ENCODE measurements around the gene ARID5B. TPM values are rescaled to one million over a fixed set of nuclear protein-coding genes. Genes with fewer than 3 reads are reported as not detected.

Gene ARID5B
- polyA plus RNA-seq, 1 donor from 2014 or later = 2.1 TPM

DNA sequence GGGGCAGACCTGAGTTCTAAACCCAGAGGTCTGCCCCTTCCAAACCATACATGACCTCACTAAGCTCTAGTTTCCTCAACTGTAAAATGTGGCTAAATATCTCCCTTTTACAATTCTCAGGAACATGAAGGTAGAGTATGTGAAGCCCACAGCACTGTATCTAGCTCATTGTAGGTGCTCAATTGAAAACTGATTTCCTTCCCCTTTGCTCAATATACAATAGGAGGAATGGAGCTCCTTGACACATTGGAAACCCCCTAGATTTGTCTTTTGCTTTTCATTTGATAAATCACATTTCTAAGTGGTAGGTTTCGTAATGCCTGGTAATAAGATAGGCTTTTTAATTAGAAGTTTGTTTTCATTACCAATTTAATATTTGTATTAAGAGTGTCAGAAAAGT is 153.3 kb downstream of the ARID5B start:
- H3K79me2 ChIP-seq (replicated peaks; ENCODE audit: insufficient read depth, low read length) = no peaks in the 10 kb centered on the region
- no peaks in the 10 kb centered on the region for H3K36me3 ChIP-seq (ENCODE audit: insufficient read depth, low read length)
- TF ChIP-seq, protein P1, sequence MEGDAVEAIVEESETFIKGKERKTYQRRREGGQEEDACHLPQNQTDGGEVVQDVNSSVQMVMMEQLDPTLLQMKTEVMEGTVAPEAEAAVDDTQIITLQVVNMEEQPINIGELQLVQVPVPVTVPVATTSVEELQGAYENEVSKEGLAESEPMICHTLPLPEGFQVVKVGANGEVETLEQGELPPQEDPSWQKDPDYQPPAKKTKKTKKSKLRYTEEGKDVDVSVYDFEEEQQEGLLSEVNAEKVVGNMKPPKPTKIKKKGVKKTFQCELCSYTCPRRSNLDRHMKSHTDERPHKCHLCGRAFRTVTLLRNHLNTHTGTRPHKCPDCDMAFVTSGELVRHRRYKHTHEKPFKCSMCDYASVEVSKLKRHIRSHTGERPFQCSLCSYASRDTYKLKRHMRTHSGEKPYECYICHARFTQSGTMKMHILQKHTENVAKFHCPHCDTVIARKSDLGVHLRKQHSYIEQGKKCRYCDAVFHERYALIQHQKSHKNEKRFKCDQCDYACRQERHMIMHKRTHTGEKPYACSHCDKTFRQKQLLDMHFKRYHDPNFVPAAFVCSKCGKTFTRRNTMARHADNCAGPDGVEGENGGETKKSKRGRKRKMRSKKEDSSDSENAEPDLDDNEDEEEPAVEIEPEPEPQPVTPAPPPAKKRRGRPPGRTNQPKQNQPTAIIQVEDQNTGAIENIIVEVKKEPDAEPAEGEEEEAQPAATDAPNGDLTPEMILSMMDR (IDR thresholded peaks at IDR 0.05; ENCODE audit: poor library complexity, severe bottlenecking) = no peak
- TF ChIP-seq MXI1 (conservative IDR thresholded peaks at IDR 0.05; ENCODE audit: poor library complexity, severe bottlenecking) (no peak), SMC3 (conservative IDR thresholded peaks at IDR 0.05; ENCODE audit: poor library complexity) (no peak), EP300 (conservative IDR thresholded peaks at IDR 0.05; ENCODE audit: poor library complexity, severe bottlenecking) (no peak), TAF1 (IDR thresholded peaks at IDR 0.05; ENCODE audit: low read depth) (no peak), POLR2AphosphoS5 (IDR thresholded peaks at IDR 0.05) (no peak)
- TF ChIP-seq, protein P2, sequence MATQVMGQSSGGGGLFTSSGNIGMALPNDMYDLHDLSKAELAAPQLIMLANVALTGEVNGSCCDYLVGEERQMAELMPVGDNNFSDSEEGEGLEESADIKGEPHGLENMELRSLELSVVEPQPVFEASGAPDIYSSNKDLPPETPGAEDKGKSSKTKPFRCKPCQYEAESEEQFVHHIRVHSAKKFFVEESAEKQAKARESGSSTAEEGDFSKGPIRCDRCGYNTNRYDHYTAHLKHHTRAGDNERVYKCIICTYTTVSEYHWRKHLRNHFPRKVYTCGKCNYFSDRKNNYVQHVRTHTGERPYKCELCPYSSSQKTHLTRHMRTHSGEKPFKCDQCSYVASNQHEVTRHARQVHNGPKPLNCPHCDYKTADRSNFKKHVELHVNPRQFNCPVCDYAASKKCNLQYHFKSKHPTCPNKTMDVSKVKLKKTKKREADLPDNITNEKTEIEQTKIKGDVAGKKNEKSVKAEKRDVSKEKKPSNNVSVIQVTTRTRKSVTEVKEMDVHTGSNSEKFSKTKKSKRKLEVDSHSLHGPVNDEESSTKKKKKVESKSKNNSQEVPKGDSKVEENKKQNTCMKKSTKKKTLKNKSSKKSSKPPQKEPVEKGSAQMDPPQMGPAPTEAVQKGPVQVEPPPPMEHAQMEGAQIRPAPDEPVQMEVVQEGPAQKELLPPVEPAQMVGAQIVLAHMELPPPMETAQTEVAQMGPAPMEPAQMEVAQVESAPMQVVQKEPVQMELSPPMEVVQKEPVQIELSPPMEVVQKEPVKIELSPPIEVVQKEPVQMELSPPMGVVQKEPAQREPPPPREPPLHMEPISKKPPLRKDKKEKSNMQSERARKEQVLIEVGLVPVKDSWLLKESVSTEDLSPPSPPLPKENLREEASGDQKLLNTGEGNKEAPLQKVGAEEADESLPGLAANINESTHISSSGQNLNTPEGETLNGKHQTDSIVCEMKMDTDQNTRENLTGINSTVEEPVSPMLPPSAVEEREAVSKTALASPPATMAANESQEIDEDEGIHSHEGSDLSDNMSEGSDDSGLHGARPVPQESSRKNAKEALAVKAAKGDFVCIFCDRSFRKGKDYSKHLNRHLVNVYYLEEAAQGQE (IDR thresholded peaks at IDR 0.05; ENCODE audit: borderline replicate concordance) = no peak
- no peaks in the 10 kb centered on the region for H3K9me2 ChIP-seq (ENCODE audit: insufficient read depth, low read length)
- H2AFZ ChIP-seq (ENCODE audit: low read depth, low read length) = no peak overlapping the region
- no peak overlapping the region for H3K4me2 ChIP-seq (ENCODE audit: low read length)
- H3K9ac ChIP-seq (ENCODE audit: low read length) = no peak overlapping the region
- H4K20me1 ChIP-seq (ENCODE audit: insufficient read depth) = no peaks in the 10 kb centered on the region
- H3F3A ChIP-seq (ENCODE audit: insufficient read depth, low read length, poor library complexity, severe bottlenecking) = no peaks in the 10 kb centered on the region
- no peak overlapping the region for H3K4me3 ChIP-seq (ENCODE audit: low read length)
- H3K9me3 ChIP-seq (ENCODE audit: low read length) = no peaks in the 10 kb centered on the region
- H3K27ac ChIP-seq (ENCODE audit: low read length) = no peak overlapping the region
- H3K27me3 ChIP-seq (ENCODE audit: insufficient read depth, low read depth, low read length) = no peaks in the 10 kb centered on the region

DNA sequence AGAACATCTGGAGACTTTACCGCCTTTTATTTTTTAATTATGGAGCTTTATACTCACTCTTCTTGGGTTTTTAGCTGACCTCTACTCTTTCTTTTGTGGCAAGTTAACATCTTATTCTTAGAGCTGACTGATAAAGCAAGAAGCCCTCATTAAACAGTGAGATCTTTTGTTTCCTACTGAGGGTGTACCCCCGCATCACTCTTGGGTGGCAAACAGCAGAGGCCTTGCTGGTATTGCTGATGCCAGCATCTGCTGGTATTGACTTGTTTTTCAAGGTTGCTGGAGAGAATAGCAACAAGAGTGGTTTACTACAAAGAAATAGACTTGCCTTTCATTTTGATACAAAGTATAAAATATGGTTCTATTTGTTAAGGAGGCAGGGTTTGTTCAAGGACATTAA is 154.7 kb downstream of the ARID5B start:
- H2AFZ ChIP-seq (ENCODE audit: low read depth, low read length) = no peak overlapping the region
- H3K4me3 ChIP-seq (ENCODE audit: low read length) = no peak overlapping the region

More for the DNA sequence above, 154.7 kb downstream of the ARID5B start:
- no peaks in the 10 kb centered on the region for H3K79me2 ChIP-seq (replicated peaks; ENCODE audit: insufficient read depth, low read length)
- H3K27me3 ChIP-seq (ENCODE audit: insufficient read depth, low read depth, low read length) = no peaks in the 10 kb centered on the region
- H4K20me1 ChIP-seq (ENCODE audit: insufficient read depth) = no peaks in the 10 kb centered on the region
- no peaks in the 10 kb centered on the region for H3K9me3 ChIP-seq (ENCODE audit: low read length)
- H3K9me2 ChIP-seq (ENCODE audit: insufficient read depth, low read length) = no peaks in the 10 kb centered on the region
- TF ChIP-seq SMC3 (conservative IDR thresholded peaks at IDR 0.05; ENCODE audit: poor library complexity) = no peak
- no peak for TF ChIP-seq RAD21 (conservative IDR thresholded peaks at IDR 0.05)
- TF ChIP-seq, protein P2 (IDR thresholded peaks at IDR 0.05; ENCODE audit: borderline replicate concordance) = no peak
- TF ChIP-seq TAF1 (IDR thresholded peaks at IDR 0.05; ENCODE audit: low read depth) = no peak
- TF ChIP-seq MXI1 (conservative IDR thresholded peaks at IDR 0.05; ENCODE audit: poor library complexity, severe bottlenecking) = no peak
- H3K27ac ChIP-seq (ENCODE audit: low read length) = no peak overlapping the region
- no peaks in the 10 kb centered on the region for H3K36me3 ChIP-seq (ENCODE audit: insufficient read depth, low read length)
- H3K4me2 ChIP-seq (ENCODE audit: low read length) = no peak overlapping the region
- no peak overlapping the region for H3K9ac ChIP-seq (ENCODE audit: low read length)
- H3F3A ChIP-seq (ENCODE audit: insufficient read depth, low read length, poor library complexity, severe bottlenecking) = no peaks in the 10 kb centered on the region

Data from neural cell (in vitro differentiated cells).